G401.6 (cell line): ENCODE measurements around the gene RND1.

ENCODE experiments used
- FAIRE-seq: peaks from 2 replicates; lab custom pipeline; 2012; peaks lifted over from hg19 to GRCh38; lab: Jason Lieb, UNC

The RND1 gene

GRCh38 chr12:48827026-48827425 is 38.6 kb downstream of the RND1 start:
- FAIRE-seq: no peak

- no peak for FAIRE-seq
Observed at GRCh38 chr12:48826209-48826855, 39.3 kb downstream of the RND1 start.

GRCh38 chr12:48824905-48825304 is 40.8 kb downstream of the RND1 start:
- FAIRE-seq: no peak

DNA sequence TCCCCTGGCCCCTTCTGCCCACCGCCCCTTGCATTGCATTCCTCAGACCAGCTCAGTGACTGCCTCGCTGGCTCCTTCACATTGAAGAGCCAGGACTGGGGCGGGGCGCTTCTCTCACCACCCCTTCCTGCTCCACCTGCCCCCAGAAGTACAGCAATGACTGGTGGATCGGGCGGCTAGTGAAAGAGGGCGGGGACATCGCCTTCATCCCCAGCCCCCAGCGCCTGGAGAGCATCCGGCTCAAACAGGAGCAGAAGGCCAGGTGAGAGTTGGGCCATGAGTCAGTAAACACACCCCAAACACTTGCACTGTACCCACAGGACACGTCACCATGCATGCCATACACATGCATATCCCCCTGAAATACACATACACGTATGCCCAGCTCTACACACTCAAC is 41.6 kb downstream of the RND1 start:
- no peak for FAIRE-seq

DNA sequence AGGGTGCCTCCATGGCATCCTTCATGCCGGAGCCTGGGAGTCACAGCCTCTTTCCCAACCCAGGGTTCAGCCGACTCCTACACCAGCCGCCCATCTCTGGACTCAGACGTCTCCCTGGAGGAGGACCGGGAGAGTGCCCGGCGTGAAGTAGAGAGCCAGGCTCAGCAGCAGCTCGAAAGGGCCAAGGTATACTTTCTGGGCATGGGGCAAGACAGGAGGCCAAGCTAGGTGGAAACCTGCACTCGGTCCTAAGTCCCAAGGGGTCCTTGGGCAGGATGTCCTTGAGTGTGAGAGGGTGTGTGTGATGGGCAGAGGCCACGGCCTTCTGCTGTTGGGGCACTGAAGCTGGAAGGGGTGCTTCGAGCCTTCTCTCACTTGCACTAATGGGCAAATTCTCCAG is 42.4 kb downstream of the RND1 start:
- FAIRE-seq: no peak

GRCh38 chr12:48822711-48823110 is 43.0 kb downstream of the RND1 start:
- FAIRE-seq: no peak

DNA sequence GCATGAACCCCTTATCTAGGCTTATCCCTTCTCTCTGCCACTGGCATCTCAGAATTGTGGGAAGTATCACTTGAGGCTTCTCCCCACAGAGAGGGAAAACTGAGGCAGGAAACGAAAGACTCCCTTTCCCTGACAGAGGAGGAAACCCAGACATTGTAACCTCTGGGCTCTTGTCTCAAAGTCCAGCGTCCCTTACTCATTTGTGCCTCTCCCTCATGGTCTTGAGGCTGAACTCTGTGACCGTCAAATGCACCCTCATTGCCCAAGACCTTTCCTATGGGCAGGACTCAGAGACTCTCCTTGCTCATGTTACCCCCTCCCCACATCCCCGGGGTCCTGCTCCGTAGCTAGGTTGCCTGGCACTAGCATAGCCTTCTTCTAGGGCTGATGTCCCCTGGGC is 43.5 kb downstream of the RND1 start:
- FAIRE-seq: no peak

- FAIRE-seq: no peak
Observed at GRCh38 chr12:48819986-48820725, 45.5 kb downstream of the RND1 start.

GRCh38 chr12:48818831-48819590 is 46.7 kb downstream of the RND1 start:
- no peak for FAIRE-seq

- no peak for FAIRE-seq
Observed at GRCh38 chr12:48817873-48818830, 47.5 kb downstream of the RND1 start, which contains the start of gene CACNB3. TSS of gene CACNB3 (plus strand) at chr12:48818496. CDS start at chr12:48818930, 434 bp downstream.

GRCh38 chr12:48816143-48816854 is 49.4 kb downstream of the RND1 start:
- FAIRE-seq: no peak

GRCh38 chr12:48815126-48816110 is 50.3 kb downstream of the RND1 start:
- peak; percentile 42 for FAIRE-seq

GRCh38 chr12:48814262-48815125 is 51.2 kb downstream of the RND1 start:
- no peak for FAIRE-seq

- no peak for FAIRE-seq
Observed at GRCh38 chr12:48813465-48814261, 52.0 kb downstream of the RND1 start.

DNA sequence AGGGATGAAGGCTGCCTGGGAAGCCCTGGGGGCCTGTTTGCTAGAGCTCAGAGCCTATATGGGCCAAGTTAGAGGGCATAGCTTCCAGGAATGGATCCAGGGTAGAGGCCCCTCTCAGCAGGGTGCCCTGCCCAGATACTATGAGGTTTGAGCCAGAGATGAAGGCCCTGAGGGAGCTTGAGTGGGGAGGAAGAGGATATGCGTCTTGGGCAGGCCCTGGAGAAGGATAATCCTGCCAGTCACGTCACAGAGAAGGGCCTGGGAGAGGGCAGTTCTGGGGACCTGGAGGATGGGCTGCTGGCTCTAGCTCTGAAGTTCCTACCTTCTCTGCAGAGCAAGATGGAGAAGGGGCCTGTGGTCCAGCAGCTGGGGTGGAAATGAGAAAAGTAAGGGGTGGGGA is 53.3 kb downstream of the RND1 start:
- FAIRE-seq: no peak

DNA sequence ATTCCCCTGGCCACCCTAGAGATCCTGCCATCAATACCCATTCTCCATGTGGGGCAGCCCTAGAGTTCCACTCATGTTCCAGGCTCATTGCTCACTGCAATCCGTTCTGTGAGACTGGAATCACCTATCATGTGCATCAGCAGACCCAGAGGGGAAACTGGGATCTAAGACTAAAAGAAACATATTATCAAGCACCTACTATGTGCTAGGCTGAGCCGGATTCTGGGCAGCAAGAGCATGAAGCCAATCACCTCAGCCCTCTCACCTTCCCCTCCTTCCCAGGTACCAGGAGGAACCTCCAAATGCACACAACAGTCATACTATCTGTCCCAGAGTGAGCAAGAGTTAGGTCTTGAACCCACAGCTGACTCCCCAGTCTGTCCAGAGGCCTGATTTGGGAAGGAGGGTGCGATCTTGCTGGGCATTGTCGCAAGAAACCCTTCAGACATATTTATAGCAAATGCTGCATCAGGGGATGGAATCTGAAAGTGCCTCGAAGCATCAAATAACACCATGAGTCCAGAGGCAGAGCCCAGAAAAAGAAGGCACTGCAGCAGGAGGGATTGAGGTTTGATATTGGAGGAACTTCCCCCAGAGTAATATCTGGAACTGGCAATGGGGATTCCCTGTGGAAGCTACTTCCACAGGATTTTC is 54.1 kb downstream of the RND1 start:
- no peak for FAIRE-seq

- FAIRE-seq: peak; percentile 17
Observed at GRCh38 chr12:48810903-48811431, 54.7 kb downstream of the RND1 start.
